ENCODE results near the gene PTGR3.
"Not testable (repeated sequence)": the region's sequence is repeated elsewhere in the genome, so short reads cannot be mapped to it uniquely, and the experiment has no call there.

PTGR3 gene

GRCh38 chr18:75203416-75204268, 5.3 kb downstream of the PTGR3 start:
- peak; percentile 67 for DNase-seq (ENCODE audit: low read depth)

GRCh38 chr18:75202696-75203365, 6.1 kb downstream of the PTGR3 start:
- DNase-seq (ENCODE audit: low read depth): peak; percentile 7

DNA sequence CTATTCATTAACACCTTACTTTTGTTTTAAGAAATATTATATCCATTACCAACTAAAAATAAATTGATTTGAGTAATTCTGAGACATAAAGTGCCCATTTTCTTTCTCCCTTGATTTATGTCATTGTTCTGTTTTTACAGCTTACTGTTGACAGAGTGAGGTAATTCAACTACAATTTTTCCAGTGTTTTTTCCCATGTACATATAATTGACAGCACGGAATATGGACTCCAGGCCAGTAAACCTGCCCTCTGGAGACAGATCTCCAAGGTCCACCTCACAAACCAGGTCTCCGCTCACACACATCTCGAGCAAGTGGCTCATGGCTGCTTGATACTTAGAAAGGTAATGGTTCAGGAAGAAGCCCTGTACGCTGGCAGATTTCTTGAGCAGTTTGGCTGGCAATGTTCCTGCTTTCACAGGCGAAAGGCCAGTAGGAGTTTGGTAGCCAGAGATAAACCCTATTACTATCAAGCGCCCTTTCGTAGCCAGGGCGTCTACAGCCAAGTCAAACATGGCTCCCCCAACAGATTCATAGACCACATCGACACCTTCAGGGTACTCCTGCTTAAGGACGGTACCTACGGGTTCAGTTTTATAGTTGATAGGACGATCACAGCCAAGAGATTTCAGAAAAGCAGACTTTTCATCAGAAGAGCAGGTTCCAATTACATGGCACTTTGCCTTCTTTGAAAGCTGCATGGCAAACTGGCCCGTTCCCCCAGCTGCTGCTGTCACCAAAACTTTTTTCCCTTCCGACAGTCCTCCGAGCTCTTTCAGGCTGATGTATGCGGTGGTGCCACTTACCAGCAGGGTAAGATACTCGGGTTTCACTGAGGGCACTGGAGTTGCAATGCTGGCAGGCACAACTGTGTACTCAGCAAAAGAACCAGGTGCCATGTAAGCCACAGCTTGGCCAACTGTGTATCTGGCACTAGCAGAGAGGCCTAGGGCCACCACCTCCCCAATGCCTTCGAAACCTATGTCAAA, 7.4 kb downstream of the PTGR3 start:
- no peak for DNase-seq (ENCODE audit: low read depth)

GRCh38 chr18:75200605-75201280, 8.2 kb downstream of the PTGR3 start:
- peak; percentile 26 for DNase-seq (ENCODE audit: low read depth)

DNA sequence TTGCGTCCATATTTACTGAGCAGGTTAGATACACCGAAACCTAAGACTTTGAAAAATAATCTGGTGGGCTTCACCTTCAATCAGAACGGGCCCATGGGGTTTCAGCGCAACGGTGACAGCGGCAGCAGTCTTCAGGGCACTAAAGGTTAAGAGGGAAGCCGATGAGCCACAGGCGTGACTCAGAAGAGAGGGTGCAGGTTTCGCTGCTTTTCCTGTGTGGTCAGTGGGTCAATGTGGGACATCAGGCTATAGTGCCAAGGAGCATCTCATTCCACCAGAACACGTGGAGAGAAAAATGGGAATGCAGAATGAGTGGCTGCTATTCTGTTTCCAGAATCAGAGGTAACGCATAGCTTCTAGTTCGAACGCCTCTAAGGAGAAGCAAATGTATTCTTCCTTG, 8.9 kb downstream of the PTGR3 start:
- peak; percentile 89 for DNase-seq (ENCODE audit: low read depth)

GRCh38 chr18:75199327-75199726, 9.6 kb downstream of the PTGR3 start:
- peak; percentile 57 for DNase-seq (ENCODE audit: low read depth)

DNA sequence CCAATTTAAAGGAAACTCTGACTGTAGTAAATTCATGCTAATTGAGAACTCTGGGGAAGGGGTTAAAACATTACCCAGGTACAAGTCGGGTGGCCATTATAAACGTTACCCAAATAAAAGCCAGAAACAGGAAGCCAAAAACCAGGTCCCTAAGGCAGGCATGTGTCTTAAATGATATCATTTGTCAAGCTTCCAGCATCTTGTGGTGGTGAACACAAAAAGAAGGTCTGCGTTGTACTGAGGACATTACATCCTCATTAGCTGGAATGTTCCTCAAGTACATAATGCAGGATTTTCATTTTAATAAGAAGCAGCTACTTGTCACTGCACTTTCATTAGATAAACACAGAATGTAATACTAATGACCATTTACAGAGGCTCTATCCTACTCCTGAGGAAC, 10.9 kb downstream of the PTGR3 start:
- peak; percentile 38 for DNase-seq (ENCODE audit: low read depth)

GRCh38 chr18:75192899-75193298, 16.0 kb downstream of the PTGR3 start:
- DNase-seq (ENCODE audit: low read depth): no peak

GRCh38 chr18:75189696-75190095, 19.2 kb downstream of the PTGR3 start:
- no peak for DNase-seq (ENCODE audit: low read depth)

DNA sequence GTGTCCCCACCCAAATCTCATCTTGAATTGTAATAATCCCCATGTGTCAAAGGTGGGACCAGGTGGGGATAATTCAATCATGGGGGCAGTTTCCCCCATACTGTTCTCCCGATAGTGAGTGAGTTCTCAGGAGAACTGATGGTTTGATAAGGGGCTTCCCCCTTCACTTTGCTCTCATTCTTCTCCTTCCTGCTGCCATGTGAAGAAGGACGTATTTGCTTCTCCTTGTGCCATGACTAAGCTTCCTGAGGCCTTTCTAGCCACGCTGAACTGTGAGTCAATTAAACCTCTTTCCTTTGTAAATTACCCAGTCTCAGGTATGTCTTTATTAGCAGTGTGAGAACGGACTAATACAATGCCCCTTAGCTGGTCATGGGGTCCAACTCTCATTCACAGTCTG, 21.2 kb downstream of the PTGR3 start:
- not testable (repeated sequence) for DNase-seq (ENCODE audit: low read depth)

DNA sequence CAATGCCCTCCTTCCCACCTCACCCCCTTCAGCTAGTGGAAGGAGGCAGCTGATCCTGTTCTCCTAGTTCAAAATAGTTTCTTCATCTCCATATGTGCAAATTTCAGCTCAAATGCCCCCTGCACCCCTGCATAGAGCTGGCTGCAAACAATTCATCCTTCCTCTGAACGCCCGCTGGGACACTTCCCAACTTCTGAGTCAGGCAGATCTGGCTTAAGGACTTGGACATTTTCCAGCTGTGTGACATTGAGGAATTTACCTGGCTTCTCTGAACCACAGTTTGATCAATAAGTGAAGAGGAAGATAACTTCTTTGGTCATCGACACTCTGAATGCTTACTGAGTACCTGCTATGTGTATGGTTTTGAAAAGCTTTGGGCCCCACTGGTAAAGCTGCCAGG, 23.5 kb downstream of the PTGR3 start:
- DNase-seq (ENCODE audit: low read depth): no peak

- DNase-seq (ENCODE audit: low read depth): no peak
These were observed 24.9 kb downstream of the PTGR3 start for GRCh38 chr18:75183973-75184493.

DNA sequence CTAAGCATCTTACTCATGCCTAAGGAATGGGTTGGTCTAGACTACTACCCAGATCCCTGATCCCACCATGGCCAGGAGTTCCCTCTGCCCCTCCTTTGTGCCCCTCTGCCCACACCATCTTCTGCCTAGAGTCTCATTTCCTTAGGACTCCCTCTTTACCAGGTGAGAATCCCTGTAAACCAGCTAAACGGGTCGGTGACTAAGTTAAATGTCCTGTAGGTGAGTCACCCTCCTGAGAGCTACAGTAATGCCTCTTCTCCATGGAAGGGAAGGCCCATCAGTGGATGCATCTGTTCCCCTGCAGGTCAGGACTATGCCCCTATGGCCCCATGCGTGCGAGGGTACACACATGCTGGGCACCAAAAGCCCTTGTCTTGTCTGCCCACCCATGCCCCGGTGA, 25.4 kb downstream of the PTGR3 start:
- DNase-seq (ENCODE audit: low read depth): peak; percentile 67

- no peak for DNase-seq (ENCODE audit: low read depth)
These were observed 28.9 kb downstream of the PTGR3 start for GRCh38 chr18:75179819-75180600.

GRCh38 chr18:75178376-75178775, 30.6 kb downstream of the PTGR3 start:
- DNase-seq (ENCODE audit: low read depth): no peak

DNA sequence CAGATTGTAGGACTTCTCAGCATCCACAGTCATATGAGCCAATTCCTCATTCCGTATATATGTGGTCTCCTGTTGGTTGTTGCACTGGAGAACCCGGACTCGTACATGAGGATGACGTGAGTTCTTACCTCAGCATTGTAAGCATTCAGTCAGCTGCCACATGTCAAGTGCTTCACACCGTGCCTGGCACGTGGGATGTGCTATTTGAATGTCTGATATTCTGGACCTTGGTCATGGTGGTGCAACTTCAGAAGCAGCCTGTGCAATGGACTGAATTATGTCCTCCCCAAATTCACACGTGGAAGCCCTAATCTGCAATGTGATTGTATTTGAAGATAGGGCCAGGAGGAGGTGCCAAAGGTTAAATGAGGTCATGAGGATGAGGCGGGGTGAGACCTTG, 32.1 kb downstream of the PTGR3 start:
- no peak for DNase-seq (ENCODE audit: low read depth)

DNA sequence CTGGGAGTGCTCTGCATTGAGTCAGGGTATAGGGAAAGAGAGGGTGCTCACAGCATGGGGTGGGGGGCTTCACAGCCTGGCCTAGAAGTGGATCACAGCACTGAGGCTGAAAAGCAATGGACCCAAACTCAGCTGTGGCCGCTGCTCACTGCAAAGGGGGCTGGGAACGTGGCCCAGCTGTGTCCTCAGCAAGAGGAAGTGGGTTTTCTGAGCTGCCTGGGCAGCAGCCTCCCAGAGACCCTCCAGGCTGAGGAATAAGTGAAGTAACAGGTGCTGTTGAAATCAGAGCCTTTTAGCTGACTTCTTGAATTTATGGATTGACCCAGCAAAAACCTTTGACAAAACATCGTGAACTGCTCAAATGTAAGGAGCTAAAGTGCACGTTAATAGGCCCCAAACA, 35.2 kb downstream of the PTGR3 start:
- DNase-seq (ENCODE audit: low read depth): no peak

DNA sequence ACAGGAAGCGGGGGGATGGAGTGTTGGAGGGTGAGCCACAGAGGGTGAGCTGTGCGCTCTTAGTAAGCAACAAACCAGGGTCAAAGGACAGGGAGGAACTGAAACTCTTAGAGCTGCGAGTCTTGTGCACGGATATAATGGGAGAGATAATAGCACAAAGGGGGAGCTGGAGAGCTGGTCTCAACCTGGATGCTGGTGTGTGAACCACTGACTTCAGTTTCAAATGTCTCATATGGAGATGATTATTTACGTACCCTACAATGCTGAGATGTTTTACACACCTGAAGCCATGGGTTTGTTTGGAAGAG, 35.9 kb downstream of the PTGR3 start:
- DNase-seq (ENCODE audit: low read depth): peak; percentile 62

GRCh38 chr18:75172299-75173124, 36.4 kb downstream of the PTGR3 start:
- no peak for DNase-seq (ENCODE audit: low read depth)

DNA sequence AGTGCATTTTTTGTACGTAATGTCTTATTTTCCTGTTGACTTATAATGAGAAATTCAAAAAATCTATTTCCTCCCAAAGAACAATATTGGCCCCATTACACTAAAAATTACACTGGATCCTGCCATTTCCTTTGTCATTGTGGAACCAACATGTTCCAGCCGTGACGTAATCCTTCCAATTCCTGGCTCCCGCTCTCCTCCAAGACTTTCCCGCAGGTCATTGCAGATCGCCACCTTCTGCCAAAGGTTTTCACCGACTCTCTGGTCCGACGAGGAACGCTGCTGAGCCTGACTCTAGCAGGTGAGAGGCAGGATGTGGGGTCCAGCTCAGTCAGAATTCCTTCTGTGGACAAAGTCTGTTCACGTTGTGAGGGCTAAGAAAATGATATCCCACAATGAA, 38.0 kb downstream of the PTGR3 start:
- DNase-seq (ENCODE audit: low read depth): no peak
